Left hindlimb (tissue), 1 donor: ENCODE measurements around the gene SMIM27.
"Not testable (repeated sequence)": the region's sequence is repeated elsewhere in the genome, so short reads cannot be mapped to it uniquely, and the experiment has no call there.

ENCODE experiments used
- DNase-seq: peaks from one replicate; pipeline ENCODE4 v3.0.0-alpha.2; 2018

The SMIM27 gene

DNA sequence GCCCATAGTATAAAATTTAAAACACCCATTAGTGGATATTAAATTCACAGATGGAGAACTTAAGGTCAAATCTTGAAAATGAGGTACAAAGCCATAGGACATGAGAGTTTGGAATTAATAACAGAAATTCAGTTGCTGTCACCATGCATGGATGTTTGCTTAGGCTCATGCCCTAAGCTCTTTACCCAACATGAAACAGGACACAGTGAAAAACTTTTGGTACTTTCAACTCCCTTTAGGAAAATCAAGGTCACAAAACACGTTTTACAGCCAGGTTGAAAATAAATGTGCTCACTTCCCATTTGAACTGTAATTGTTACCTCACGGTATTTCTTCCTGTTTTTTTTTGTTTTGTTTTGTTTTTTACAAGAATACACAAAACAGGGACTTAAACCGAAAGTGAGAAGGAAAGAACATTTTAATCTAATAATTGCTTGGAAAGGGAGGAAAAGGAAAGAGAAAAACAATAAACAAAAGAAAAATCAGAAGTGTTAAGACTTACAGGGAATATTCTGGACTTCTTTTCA, 6.3 kb downstream of the SMIM27 start:
- no peak for DNase-seq

DNA sequence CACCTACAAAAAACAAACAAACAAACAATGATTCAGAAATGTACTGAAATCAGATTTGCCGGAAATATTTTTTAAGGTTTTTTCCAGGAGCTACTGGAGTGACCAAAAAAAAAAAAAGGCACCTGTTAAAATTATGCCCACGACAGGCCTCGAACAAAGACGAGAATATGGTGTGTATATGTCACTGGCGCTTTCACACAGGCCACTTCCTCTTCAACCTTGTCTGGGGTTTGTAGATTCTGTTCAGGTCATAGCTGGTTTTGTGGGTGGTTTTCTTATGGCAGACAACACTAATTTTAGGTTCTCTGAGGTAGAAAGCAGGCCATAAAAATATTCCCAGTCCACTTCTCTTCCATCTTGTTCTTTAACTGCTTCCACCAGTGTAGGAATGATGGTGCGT, 13.8 kb downstream of the SMIM27 start:
- no peak for DNase-seq

DNA sequence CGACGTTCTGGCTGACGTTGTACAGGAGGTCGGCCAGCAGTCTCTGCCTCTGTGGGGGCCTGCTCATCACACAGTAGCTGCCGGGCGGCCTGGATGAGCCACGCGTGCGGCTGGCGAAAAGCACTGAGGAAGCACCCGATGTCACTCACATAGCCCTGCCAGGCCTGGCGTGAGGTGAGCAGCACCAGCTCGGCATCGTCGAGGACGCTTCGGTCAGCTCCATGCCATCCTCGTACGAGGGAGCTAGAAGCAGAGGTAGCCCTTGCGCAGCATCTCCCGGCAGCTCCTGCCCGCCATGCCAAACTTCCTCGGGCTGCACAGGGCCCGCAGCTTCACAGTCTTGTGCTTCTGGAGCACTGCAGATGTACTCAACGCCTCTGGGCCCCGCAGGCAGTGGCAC, 14.6 kb downstream of the SMIM27 start:
- DNase-seq: no peak

DNA sequence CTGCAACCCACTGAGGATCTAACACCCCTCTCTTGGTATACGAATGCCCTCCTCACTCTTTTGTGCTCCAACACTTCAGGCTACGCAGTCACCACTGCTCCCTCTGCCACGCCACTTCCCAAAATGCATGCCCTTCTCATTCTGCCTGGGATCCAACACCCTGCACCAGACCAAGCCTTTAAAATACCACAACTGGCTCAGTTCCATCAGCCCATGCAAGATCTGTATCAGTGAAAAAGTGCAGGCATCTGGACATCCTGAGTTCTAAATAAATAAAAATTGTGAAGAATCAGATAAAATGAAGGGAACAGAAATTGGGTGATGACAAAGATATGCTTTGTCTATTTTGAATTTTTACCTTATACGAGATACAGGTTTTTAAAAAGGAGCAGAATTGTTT, 18.1 kb downstream of the SMIM27 start:
- DNase-seq: no peak

DNA sequence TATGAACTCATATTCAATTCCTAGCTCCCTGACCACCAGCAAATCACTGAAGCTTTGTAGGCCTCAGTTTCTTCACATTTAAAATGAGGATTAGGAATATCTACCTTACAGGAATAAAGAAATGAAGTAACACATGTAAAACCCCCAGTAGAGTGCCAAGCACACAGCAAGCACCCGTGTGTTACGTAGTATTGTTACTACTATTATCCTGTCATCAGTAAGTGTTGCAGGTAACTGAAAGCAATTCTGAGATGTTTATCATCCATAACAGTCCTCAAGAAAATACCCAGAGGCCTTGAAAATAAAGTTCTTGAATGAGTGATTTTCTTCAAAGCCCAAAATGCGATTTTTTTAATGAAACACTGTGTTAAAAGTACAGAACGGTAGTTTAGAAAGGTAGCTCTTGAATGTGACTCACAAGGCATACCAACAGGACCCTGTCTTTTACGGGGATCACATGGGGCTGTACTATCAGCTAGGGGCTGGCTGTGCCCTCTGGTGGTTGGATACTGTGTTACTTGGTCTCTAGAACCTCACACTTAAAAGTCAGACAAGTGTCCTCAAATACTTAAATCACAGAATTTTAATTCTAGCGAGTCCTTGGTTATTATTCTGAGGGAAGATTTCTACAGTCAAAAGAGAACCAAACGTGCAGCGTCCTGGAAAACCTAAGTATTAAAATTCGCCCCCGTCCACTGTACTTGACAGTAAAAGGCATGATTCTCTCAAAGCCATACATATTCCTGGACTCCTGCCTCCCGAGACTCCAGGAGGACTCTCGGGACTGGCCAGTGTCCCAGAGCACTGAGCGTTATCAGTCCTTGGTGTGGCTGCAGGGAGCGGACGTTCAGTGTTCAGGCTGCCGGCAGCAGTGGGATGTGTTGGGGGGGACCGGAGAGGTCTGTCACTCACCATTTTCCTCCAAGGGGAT, 20.1 kb downstream of the SMIM27 start:
- peak; percentile 52 for DNase-seq

DNA sequence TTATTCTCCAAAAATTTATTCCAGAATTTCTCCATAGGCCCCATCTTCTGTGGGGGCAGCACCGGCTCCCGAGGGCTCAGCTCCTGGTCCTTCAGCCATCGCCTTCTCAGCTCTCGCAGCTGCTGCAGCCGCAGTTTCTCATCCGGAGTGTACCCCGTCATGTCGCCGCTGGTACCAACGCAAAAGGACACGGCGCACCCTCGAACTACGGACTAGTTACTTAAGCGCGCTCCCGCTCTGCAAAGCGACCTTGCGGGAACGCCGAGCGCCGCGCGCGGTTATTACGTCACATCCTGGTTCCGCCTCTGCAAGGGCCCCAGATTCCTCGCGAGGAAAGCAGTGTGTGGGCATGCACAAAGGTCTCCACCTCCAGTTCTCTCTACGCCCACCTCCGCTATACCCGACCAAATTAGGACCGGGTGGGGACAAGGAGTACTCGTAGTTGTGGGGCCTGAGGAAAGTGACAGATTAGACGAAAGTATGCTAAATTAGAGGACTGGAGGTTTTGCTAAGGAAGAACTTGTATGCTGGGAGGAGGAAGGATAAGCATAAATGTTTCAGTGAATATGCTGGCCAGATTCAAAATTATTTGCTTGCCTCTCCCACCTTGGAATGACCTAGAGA, 20.9 kb downstream of the SMIM27 start, which contains the start of gene NDUFB6:
Gene NDUFB6 (minus strand): TSS at position 260 of the 624 bp plus-strand sequence. CDS start 99 bp downstream, at position 161.
- DNase-seq: peak; percentile 94

DNA sequence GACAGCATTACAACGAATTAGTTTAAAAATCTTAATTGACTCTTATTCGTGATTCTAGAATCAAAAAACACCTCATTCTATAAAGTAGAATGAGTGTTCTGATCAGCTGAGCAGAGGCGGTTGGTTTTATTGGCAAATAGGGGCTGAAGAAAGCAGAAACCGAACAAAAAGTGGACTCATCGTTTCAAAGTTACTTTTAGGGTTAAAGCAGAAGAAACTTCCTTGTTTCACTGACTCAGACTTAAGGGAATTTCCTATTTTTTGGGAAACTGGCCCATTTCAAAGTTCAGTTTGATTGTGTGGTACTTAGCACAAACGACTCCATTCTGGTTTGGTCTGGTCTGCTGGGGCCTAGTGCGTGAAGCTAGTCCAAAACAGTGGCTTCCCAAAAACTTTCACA, 21.7 kb downstream of the SMIM27 start:
- no peak for DNase-seq

DNA sequence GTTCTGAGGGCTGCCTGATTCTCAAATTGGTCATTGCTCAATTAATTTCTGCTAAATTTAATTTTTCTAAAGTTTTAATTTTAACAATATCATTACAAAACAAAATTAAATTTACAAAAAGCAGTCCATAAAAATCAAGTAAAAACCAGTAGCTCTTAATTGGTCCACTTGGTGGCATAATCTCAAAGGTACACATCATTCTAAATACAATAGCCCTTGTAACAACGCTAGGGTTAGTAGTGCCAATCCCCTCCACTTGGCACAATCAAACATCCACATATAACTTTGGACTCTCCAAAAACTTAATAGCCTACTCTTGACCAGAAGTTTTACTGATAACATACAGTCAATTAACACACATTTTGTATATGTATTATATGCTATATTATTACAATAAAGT, 22.7 kb downstream of the SMIM27 start:
- DNase-seq: no peak

DNA sequence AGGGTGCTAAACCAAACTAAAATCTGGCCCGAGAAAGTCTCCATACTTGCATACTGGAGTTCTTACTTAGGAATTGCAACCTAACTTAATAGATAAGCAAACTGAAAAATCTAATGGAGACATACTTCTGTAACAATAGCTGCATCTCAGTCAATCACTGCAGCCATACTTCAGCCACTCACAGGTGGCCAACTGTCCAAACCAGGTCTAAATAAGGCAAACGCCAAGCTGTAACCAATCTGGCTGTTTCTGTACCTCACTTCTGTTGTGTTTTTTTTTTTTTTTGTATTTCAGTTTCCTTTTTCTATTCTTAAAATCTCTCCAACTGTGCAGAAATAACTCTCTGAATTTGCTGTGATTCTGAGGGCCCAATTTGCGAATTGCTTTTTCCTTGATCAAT, 25.2 kb downstream of the SMIM27 start:
- DNase-seq: no peak

DNA sequence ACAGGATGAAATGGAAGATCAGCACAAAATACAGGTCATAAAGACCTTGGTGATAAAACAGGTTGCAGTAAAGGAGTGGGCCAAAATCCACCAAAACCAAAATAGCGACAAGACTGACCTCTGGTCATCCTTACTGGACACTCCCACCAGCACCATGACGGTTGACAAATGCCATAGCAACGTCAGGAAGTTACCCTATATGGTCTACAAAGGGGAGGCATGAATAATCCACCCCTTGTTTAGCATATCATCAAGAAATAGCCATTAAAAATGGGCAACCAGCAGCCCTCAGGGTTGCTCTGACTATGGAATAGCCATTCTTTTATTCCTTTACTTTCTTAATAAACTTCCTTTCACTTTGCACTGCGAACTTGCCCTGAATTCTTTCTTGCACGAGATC, 26.8 kb downstream of the SMIM27 start:
- DNase-seq: no peak

DNA sequence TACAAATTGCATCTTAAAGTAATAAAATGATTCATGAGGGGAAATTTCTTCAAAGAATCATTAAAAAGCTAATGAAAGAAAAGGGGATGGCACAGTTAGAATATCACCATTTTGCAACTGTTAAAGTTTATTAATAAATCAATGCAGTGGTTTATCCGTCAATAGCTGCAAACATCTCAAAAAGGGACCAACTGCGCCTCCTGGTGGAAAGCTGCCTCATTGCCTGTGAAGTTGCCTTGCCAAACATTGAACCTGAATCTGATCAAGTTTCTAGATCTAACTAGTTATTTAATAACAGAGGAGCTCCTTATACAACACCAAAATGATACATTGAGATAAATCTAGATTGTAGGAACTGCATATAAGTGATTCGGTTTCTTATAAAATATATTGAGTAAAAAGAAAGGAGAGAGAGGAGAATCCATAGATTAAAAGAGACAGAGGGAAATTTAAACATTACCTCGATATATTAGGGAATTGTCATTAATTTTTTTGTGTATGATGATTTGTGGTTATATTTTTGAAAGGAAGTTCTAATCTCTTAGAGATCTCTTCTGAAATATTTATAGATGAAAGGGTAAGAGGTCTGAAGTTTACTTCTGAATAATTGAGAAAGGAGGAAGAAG, 27.7 kb downstream of the SMIM27 start:
- peak; percentile 45 for DNase-seq

DNA sequence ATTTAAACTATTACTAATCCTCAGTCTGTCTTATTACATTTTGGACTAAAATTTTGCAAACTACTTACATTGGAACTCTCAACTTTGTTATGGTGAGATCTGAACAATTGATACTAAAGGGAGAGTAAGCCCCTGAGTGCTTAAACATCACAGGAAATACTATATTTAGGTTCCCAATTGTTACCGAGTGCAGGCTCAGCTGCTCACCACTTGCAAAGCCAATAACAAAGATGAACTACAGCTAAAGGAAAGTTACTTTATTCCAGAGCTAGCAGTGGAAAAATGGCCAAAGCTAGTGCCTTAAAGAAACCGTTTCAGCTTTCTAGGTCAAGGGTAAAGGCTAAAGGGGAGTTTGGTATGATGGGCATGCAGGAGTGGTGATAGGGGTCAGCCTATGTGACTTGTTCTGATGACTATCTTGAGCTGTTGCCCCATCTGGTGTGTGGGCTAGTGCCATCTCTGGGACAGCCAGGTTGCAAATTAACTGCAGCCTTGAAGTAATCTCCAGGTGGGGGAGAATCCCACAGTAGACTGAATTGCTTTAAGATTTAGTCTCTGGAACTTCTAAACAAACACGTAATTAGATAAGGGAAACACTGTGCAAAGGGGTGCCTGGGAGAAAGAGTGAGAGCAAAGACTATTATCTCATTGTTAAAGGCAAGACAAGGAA, 28.6 kb downstream of the SMIM27 start:
- DNase-seq: no peak

DNA sequence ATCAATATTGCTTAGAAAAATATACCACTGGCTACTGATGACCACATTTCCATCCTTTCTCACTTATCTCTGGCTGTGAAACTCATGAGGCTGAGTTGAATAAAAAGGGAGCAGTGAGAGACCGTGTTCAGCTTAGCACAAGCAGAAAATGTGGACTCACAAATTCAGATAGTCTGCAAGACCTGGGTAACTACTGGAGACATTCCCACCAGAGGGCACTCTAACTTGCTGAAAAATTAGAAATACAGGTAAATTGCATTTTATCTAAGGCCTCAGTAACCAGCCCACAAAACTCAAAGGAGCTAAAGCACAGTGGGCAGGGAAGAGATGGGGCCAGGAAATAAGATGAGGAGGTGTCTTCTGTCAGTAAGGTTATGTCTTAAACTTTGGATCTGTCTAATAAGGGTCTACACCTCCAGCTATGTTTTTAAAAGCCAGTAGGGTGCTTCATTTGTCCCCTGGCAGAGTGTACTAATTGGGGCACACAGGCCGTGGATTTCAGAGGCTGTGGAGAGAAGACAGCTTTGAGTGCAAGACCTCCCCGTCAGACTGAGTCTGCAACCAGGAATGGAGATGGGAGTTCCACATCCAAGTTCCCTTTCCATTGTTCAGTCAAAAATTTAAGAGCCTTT, 29.5 kb downstream of the SMIM27 start:
- DNase-seq: peak; percentile 39

DNA sequence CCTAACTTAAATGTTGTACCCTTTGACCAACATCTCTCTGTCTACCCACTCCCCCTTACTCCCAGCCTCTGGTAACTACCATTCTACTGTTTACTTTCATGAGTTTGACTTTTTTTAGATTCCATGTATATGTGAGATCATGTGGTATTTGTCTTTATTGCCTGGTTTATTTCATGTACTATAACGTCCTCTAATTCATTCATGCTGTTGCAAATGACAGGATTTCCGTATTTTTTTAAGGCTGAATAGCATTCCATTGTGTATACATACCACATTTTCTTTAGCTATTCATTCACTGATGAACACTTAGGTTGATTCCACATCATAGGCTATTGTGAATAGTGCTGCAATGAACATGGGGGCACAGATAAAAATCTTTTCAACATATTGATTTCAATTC, 32.7 kb downstream of the SMIM27 start:
- no peak for DNase-seq

DNA sequence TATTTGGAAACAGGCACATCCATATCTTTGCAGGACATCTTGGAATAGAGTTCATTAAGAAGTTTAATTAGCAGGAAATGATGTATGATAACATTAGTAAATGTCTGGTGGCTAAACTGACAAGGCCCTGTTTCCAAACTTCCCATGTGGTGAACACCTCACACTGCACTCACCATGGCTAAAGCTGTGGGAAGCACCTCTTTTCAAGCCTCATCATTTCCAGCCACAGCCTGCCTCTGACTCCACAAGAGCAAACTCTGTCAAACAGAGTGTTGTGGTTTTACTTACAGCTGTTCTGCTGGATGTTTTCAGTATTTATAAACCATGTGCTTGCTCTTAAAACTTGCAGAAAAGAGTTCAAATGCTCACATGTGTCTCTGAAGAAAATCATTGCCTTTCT, 35.8 kb downstream of the SMIM27 start:
- DNase-seq: no peak

DNA sequence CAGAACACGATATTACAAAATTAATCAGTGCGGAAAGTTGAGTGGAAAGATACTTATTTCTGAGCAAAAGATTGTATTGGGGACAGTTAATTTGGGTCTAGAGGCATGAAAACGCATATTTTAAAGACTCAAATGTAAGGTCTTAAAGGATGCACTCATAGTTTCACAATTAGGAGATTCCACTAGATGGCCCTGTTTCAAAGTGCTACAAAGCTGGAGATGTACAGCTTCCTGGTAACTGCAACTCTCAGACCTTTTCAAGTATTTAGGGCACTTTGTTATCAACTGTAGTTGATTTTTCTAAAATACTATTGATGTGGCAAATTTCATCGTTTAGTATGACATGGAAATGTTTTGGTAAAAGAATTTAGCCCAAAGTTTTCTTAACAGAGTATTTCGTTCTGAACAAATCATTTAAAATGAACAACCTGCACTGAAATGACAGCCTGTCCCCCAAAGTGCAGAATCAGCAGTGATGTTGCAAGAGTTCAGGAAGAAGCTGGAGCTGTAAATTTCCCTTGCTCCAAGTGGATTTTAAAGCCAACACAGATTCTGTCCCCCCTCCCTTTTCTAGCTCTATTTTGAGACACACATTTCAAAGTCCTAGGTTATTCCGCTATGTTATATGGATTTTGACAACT, 37.1 kb downstream of the SMIM27 start:
- DNase-seq: no peak

DNA sequence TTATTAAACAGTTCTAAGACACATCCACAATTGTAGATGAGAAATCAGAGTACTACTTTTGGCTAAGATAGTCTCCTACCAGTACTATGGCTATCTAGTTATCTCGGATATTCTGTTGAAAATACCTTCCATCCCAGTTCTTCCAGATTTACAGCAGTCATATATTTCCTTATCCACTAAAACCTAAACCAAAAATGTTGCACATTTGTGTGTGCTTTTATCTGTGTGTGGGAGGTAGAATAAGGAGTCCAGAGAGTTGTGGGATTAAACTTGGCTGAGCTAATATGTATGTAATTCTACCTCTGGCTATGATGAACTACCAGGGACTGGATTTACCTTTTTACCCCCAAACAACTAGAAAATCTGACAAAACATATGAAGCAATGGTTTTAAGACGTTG, 38.3 kb downstream of the SMIM27 start:
- DNase-seq: no peak

DNA sequence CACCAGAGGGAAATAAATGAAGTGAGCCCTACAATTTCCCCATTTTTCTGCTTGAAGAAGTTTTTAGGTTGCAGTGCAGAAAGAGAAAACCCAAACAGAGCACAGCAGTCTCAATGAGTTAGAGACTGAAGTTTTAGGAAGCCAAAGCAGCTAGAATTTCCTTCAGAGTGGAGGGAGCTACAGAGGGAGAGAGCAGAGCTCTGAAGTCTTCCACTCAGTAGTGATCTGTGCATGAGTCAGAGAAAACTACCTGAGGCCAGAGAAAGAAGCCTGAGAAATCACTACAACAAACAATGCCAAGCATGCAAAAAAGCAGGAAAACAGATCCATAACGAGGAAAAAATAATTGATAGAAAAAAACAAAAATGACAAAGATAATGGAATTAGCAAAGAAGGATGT, 38.8 kb downstream of the SMIM27 start:
- no peak for DNase-seq

DNA sequence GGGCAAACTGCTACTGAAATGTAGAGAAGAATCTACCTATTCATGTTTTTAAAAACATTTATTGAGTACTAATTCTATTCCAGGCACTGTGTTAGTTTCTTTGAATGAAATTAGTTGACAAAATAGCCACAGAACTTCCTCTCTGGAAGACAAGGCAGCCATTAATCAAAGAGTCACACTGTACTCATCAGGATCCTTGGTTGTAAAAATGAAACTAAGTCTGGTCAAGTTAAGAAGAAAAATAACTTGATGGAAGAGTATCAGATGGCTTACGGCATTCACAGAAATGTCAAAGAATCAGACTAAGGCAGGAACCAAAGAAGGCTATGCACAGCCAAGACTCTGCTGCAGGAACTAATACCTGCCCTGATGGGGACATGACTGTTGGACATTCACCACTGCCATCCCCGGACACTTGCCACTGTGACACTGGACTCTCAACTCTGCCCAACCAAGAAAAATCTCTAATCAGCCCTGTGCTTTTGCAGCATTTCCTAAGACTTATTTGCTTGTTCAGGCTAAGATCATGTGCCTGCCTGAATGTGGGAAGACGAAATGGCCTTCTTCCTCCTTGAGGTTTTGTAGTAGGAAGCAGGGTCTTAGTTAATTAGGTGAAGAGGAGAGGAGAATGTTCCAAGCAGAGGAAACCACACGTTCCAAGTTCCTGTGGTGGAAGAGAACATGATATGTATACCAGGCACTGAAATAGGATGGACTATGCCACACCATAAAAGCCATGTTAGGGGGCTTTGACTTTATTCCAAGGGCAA, 44.2 kb downstream of the SMIM27 start:
- DNase-seq: no peak

DNA sequence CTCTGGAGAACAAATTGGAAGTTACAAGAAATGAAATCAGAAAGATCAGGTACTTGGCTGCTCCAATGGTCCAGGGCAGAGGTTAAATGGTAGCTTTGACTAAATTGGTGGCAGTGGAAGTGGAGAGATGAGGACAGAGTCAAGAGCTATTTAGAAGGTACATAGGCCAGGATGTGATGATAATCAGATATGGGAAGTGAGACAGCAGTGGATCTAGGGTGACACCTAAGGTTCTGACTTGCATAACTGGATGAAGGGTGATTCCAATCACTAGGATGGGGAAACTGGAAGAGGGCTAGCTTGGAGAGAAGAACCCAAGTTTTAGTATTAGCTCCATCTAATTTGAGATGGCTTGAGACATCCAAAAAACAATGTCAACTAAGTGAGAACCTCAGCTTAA, 44.8 kb downstream of the SMIM27 start:
- no peak for DNase-seq

DNA sequence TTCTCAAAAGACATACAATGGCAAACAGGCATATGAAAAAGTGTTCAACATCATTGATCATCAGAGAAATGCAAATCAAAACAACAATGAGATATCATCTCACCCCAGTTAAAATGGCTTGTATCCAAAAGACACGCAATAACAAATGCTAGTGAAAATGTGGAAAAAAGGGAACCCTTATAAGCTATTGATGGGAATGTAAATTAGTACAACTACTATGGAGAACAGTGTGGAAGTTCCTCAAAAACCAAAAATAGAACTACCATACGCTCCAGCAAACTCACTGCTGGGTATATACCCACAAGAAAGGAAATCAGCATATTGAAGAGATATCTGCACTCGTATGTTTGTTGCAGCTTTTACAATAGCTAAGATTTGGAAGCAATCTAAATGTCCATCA, 46.9 kb downstream of the SMIM27 start:
- not testable (repeated sequence) for DNase-seq
